PC-3 (cell line): ENCODE results near the gene APOLD1. TPM values are rescaled to one million over a fixed set of nuclear protein-coding genes. Genes with fewer than 3 reads are reported as not detected.
"Not testable (repeated sequence)": the region's sequence is repeated elsewhere in the genome, so short reads cannot be mapped to it uniquely, and the experiment has no call there.

Experiments used
- ATAC-seq: fragments of 200-7000 bp; cut with Tn5 transposase; 2 replicates; pipeline ENCODE4 v1.9.1; 2020; ENCODE audit warnings: mild to moderate bottlenecking, moderate library complexity
- BruUV-seq: library from RNA; stranded (reverse); fragments of 400-500 nt; replicated peaks from 2 replicates; lab custom pipeline; 2021; lab: Mats Ljungman, UMichigan
- CTCF ChIA-PET: fragments of 300-600 bp; sonication (Branson Sonifier 250); formaldehyde crosslinking; loops from one replicate; lab custom pipeline; 2022; ENCODE audit warnings: antibody characterized with exemption; lab: Charles Lee
- POLR2A ChIA-PET: fragments of 300-600 bp; sonication (Branson Sonifier 250); formaldehyde crosslinking; loops from one replicate; lab custom pipeline; 2022; ENCODE audit warnings: antibody characterized with exemption; ENCODE audit not compliant: unreplicated experiment; lab: Charles Lee
- DNase-seq: peaks from one replicate; pipeline ENCODE4 v3.0.0-alpha.2; 2015
- H2AFZ ChIP-seq: fragments of 300-600 bp; sonication (generic); 2 replicates; pipeline ENCODE4 v1.6.0; 2016; ENCODE audit warnings: antibody characterized with exemption, low read length
- H3F3A ChIP-seq: fragments of 300-600 bp; sonication (generic); one replicate; pipeline ENCODE4 v1.6.0; 2017; ENCODE audit warnings: antibody characterized with exemption, low read length, control low read depth, mild to moderate bottlenecking; ENCODE audit not compliant: unreplicated experiment
- H3K27ac ChIP-seq: fragments of 300-600 bp; sonication (generic); 2 replicates; pipeline ENCODE4 v1.5.1; 2016; ENCODE audit warnings: mild to moderate bottlenecking, low read length
- H3K27me3 ChIP-seq: fragments of 300-600 bp; sonication (generic); 2 replicates; pipeline ENCODE4 v1.6.1; 2016; ENCODE audit warnings: low read length, mixed read lengths
- H3K36me3 ChIP-seq: fragments of 300-600 bp; sonication (generic); 2 replicates; pipeline ENCODE4 v1.6.1; 2016; ENCODE audit warnings: low read depth, mixed run types, low read length, mixed read lengths
- H3K4me1 ChIP-seq: fragments of 300-600 bp; sonication (generic); 2 replicates; pipeline ENCODE4 v1.5.1; 2016; ENCODE audit warnings: low read length; ENCODE audit not compliant: insufficient read depth
- H3K4me2 ChIP-seq: fragments of 300-600 bp; sonication (generic); 2 replicates; pipeline ENCODE4 v1.6.0; 2016; ENCODE audit warnings: low read length
- H3K4me3 ChIP-seq: fragments of 300-600 bp; sonication (generic); 2 replicates; pipeline ENCODE4 v1.5.1; 2016; ENCODE audit warnings: mild to moderate bottlenecking, low read length, mixed read lengths
- H3K79me2 ChIP-seq: fragments of 300-600 bp; sonication (generic); 2 replicates; pipeline ENCODE4 v1.6.1; 2017; ENCODE audit warnings: low read length, mixed read lengths
- H3K9ac ChIP-seq: fragments of 300-600 bp; sonication (generic); 2 replicates; pipeline ENCODE4 v1.6.0; 2016; ENCODE audit warnings: mild to moderate bottlenecking, low read length
- H3K9me2 ChIP-seq: fragments of 300-600 bp; sonication (generic); replicated peaks from 2 replicates; pipeline ENCODE4 v1.6.1; 2016; ENCODE audit warnings: mixed run types, low read length, mixed read lengths
- H3K9me3 ChIP-seq: fragments of 300-600 bp; sonication (generic); 2 replicates; pipeline ENCODE4 v1.6.1; 2016; ENCODE audit warnings: low read length, mixed read lengths
- H4K20me1 ChIP-seq: fragments of 300-600 bp; sonication (generic); 2 replicates; pipeline ENCODE4 v1.6.1; 2016; ENCODE audit warnings: low read length, mixed read lengths
- EZH2 ChIP-seq: fragments of 300-600 bp; sonication (generic); IDR thresholded peaks from one replicate; pipeline ENCODE4 v1.6.1; 2017; ENCODE audit warnings: antibody characterized with exemption, mild to moderate bottlenecking, low read length; ENCODE audit not compliant: unreplicated experiment
- EZH2phosphoT487 ChIP-seq: fragments of 300-600 bp; sonication (generic); IDR thresholded peaks from 2 replicates; pipeline ENCODE4 v1.6.1; 2018; ENCODE audit warnings: mild to moderate bottlenecking, antibody characterized with exemption, low read length, borderline replicate concordance
- intact Hi-C: fragments of 100-400 bp; cut with micrococcal nuclease; formaldehyde crosslinking; loops from 2 replicates; pipeline ENCODE4 v1.9.0; 2023
- total RNA-seq: library from RNA; depleted of rRNA; stranded (reverse); fragments of >200 nt; gene quantifications from 2 replicates; pipeline ENCODE4 v1.2.3, GENCODE V29; 2014
- TF ChIP-seq, protein P1 (sequence below): fragments of 300-600 bp; sonication (generic); conservative IDR thresholded peaks from 2 replicates; pipeline ENCODE4 v1.5.1; 2017; ENCODE audit warnings: antibody characterized with exemption, low read depth, mild to moderate bottlenecking, low read length

Gene APOLD1
- total RNA-seq, 1 experiment from 2014 or later: 3.5 TPM

DNA sequence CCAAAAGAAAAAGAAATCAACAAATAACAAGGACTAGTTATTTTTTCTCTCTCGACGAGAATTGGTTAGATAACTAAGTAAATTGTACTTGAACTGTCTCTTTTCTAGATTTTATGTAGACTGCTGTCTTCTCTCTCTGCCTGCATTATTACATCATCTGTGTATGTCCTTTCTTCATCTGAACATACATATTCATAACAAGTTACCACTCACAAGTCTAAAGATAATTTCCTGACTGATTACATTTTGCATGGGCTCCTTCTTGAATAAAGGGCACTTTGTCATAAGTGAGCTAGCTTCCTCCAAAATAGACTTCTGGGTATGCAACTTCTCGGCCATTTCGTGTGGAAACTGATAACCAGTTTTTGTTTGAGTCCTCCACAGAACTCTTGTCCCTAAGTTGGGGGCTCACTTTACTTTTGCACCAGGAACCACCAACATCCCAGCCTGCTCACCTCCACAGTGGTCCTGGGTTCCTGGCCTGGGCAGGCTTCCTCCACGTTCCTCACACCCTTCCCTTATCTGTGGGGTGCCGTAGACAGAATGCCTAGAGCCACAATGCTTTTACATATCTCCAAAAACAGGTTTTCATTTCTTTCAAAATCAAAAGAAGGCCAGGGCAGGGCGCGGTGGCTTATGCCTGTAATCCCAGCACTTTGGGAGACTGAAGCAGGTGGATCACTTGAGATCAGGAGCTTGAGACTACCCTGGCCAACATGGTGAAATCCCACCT lies 21.5 kb downstream of the APOLD1 start:
- no peak overlapping the region for H3K4me2 ChIP-seq
- no peaks in the 10 kb centered on the region for H3F3A ChIP-seq
- POLR2A ChIA-PET: no interaction called here
- H3K36me3 ChIP-seq: no peaks in the 10 kb centered on the region
- no peaks in the 10 kb centered on the region for H4K20me1 ChIP-seq
- H3K27ac ChIP-seq: peak overlapping the region; percentile 95
- no peak for TF ChIP-seq EZH2
- no peak for TF ChIP-seq EZH2phosphoT487
- intact Hi-C loops: loop anchor here (10.0 kb wide), 1 partner anchor 288 kb away; no protein-coding TSS in a partner anchor
- H3K4me3 ChIP-seq: no peak overlapping the region
- H3K27me3 ChIP-seq: no peaks in the 10 kb centered on the region
- CTCF ChIA-PET: no interaction called here
- no peak overlapping the region for H2AFZ ChIP-seq
- BruUV-seq: no TSS peak
- ATAC-seq (no peak), DNase-seq (no peak)
- no peaks in the 10 kb centered on the region for H3K9me3 ChIP-seq
- H3K79me2 ChIP-seq: no peaks in the 10 kb centered on the region
- H3K9ac ChIP-seq: peak overlapping the region; percentile 61
- no peaks in the 10 kb centered on the region for H3K9me2 ChIP-seq
- H3K4me1 ChIP-seq: peaks cover 70% of the 10 kb centered on the region

DNA sequence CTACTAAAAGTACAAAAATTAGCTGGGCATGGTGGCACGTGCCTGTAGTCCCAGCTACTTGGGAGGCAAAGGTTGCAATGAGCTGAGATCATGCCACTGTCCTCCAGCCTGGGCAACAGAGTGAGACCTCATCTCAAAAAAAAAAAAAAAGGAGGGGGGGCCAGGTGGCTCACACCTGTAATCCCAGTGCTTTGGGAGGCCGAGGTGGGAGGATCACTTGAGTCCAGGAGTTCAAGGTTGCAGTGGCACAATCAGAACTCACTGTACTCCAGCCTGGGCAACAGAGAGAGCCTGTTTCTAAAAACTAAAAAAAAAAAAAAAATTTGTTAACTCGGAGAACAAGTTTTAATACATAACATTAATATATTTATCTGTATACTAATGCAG lies 22.1 kb downstream of the APOLD1 start:
- H4K20me1 ChIP-seq, H3F3A ChIP-seq, POLR2A ChIA-PET, H3K9me2 ChIP-seq, BruUV-seq, ATAC-seq, H3K9me3 ChIP-seq, H2AFZ ChIP-seq, H3K79me2 ChIP-seq, CTCF ChIA-PET, H3K36me3 ChIP-seq, H3K4me2 ChIP-seq, H3K4me3 ChIP-seq, DNase-seq, H3K27me3 ChIP-seq: not testable (repeated sequence)
- Histone ChIP-seq H3K4me1 (peaks cover 66% of the 10 kb centered on the region), H3K9ac (peak overlapping the region; percentile 61), H3K27ac (peak overlapping the region; percentile 95)
- intact Hi-C loops: loop anchor here (10.0 kb wide), 1 partner anchor 287 kb away; no protein-coding TSS in a partner anchor

DNA sequence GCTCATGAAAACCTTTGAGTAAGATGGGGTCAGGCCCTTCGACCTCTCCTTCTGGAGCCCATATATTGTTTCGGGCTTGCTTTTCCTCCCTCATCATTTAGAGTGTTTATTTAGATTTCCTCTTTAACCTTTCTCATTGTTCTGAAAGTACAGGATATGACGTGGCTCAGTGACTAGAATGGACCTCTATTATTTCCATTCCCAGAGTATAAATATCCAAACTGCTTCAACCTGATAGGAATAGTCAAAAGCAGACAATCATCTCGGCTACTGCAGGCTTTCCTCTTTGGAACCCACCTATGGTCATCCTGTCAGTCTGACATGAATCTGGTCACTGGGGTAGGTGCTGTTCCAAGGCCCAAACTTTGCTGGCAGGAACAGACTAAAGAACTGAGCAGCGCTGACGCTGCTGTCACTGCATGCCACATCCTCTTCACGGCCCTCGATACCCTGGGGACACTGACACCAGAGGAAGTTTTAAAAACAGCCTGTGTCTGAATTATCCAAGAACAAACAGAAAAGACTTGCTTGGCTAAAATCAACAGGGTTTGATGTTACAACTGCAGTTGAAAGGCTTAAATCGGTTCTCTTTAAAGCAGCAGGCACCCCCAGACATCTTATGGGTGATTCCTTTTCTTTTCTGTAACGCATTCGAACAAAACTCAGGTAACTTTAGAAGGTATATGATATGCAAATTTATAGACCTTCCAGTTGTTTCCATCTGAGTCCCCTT lies 22.7 kb downstream of the APOLD1 start:
- Histone ChIP-seq H3F3A (no peaks in the 10 kb centered on the region), H4K20me1 (no peaks in the 10 kb centered on the region), H3K9ac (peak overlapping the region; percentile 61), H3K27me3 (no peaks in the 10 kb centered on the region), H2AFZ (0 out of 2 replicates have a peak overlapping the region, but pooled peaks have one; percentile 8), H3K4me3 (peak overlapping the region; percentile 12; the same call in 1 of the 2 replicates), H3K4me2 (peak overlapping the region; percentile 55), H3K9me2 (no peaks in the 10 kb centered on the region), H3K79me2 (peaks cover under 1% of the 10 kb centered on the region; the same call in 1 of the 2 replicates), H3K27ac (peak overlapping the region; percentile 95), H3K36me3 (no peaks in the 10 kb centered on the region), H3K4me1 (peaks cover 59% of the 10 kb centered on the region), H3K9me3 (no peaks in the 10 kb centered on the region)
- ChIA-PET CTCF (interaction anchor here (0.5 to 0.7 kb wide), 2 partner anchors 71 to 86 kb away, joined by 4 to 6 read pairs; no protein-coding TSS in a partner anchor), POLR2A (interaction anchor here (0.5 kb wide), 1 partner anchor 421 kb away, joined by 5 read pairs; no protein-coding TSS in a partner anchor)
- ATAC-seq: no peak; the same call in 1 of the 2 replicates
- no peak for TF ChIP-seq EZH2phosphoT487
- TF ChIP-seq EZH2: no peak
- TF ChIP-seq, protein P1, sequence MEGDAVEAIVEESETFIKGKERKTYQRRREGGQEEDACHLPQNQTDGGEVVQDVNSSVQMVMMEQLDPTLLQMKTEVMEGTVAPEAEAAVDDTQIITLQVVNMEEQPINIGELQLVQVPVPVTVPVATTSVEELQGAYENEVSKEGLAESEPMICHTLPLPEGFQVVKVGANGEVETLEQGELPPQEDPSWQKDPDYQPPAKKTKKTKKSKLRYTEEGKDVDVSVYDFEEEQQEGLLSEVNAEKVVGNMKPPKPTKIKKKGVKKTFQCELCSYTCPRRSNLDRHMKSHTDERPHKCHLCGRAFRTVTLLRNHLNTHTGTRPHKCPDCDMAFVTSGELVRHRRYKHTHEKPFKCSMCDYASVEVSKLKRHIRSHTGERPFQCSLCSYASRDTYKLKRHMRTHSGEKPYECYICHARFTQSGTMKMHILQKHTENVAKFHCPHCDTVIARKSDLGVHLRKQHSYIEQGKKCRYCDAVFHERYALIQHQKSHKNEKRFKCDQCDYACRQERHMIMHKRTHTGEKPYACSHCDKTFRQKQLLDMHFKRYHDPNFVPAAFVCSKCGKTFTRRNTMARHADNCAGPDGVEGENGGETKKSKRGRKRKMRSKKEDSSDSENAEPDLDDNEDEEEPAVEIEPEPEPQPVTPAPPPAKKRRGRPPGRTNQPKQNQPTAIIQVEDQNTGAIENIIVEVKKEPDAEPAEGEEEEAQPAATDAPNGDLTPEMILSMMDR: no peak
- no TSS peak for BruUV-seq
- intact Hi-C loops: loop anchor here (10.0 kb wide), 1 partner anchor 287 kb away; no protein-coding TSS in a partner anchor
- peak; percentile 56 for DNase-seq
